ENCODE data around the gene CPNE5. TPM values are rescaled to one million over a fixed set of nuclear protein-coding genes. Genes with fewer than 3 reads are reported as not detected.

The CPNE5 gene
- total RNA-seq, 1 donor from 2014 or later = 2.3 TPM

- Histone ChIP-seq H3K9me3 (no peaks in the 10 kb centered on the region), H3K27me3 (no peaks in the 10 kb centered on the region), H3K4me3 (no peak overlapping the region), H3K4me1 (no peaks in the 10 kb centered on the region), H3K36me3 (no peaks in the 10 kb centered on the region), H3K27ac (no peak overlapping the region)
- DNase-seq (no peak), ATAC-seq (no peak)
- TF ChIP-seq, protein P1, sequence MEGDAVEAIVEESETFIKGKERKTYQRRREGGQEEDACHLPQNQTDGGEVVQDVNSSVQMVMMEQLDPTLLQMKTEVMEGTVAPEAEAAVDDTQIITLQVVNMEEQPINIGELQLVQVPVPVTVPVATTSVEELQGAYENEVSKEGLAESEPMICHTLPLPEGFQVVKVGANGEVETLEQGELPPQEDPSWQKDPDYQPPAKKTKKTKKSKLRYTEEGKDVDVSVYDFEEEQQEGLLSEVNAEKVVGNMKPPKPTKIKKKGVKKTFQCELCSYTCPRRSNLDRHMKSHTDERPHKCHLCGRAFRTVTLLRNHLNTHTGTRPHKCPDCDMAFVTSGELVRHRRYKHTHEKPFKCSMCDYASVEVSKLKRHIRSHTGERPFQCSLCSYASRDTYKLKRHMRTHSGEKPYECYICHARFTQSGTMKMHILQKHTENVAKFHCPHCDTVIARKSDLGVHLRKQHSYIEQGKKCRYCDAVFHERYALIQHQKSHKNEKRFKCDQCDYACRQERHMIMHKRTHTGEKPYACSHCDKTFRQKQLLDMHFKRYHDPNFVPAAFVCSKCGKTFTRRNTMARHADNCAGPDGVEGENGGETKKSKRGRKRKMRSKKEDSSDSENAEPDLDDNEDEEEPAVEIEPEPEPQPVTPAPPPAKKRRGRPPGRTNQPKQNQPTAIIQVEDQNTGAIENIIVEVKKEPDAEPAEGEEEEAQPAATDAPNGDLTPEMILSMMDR (IDR thresholded peaks at IDR 0.05) = no peak
- intact Hi-C loops (cut with DNase I) = no loop called here
Observed at GRCh38 chr6:36722879-36723278, 116.4 kb downstream of the CPNE5 start.

DNA sequence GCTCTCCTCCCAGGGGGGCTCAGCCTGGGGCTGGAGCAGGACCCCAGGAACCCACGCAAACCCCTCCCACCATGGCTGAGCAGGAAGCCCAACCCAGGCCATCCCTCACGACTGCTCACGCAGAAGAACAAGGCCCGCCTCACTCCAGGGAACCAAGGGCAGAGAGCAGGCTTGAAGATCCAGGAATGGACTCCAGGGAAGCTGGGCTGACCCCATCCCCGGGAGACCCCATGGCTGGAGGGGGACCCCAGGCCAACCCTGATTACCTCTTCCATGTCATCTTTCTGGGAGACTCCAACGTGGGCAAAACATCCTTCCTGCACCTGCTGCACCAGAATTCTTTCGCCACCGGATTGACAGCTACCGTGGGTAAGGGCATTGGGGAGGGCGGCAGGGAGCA is 116.9 kb downstream of the CPNE5 start:
- Histone ChIP-seq H3K27me3 (no peaks in the 10 kb centered on the region), H3K27ac (no peak overlapping the region), H3K4me1 (no peaks in the 10 kb centered on the region), H3K9me3 (no peaks in the 10 kb centered on the region), H3K4me3 (no peak overlapping the region), H3K36me3 (no peaks in the 10 kb centered on the region)
- intact Hi-C loops (cut with DNase I) = no loop called here
- TF ChIP-seq, protein P1 (IDR thresholded peaks at IDR 0.05) = no peak
- no peak for DNase-seq
- ATAC-seq = no peak

DNA sequence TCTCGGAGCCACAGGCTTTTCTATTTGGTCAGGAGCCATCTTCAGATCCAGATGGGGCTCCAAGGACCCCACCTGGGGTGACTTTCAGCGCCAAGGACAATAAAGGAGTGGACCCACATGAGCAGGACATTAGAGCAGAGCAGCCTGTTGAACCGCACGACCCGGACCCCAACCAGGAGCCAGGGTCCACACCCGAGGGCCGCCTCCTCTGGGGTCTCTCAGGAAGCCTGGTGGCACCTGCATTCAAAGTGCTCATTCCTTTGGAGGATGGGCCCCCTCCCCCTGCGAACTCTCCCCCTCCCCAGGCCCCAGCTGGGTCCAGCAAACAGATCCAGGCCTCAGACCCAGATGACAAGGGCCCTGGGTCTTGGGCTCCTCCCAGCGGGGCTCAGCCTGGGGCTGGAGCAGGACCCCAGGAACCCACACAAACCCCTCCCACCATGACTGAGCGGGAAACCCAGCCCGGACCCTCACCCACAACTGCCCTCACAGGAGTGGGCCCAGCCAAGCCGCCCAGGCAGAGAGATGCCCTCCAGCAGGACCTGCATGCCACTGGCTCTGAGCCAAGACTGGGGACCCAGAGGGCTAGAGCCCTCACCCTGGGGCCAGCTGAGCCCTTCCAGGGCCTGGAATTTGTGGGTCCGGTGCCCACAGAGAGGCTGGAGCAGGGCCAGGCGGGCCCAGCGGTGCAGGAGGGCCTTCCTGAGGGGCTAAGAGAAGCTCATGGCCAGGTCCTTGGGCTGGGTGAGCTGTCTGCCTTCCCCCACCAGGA is 117.7 kb downstream of the CPNE5 start:
- no peak overlapping the region for H3K4me3 ChIP-seq
- intact Hi-C loops (cut with DNase I) = no loop called here
- DNase-seq (peak; percentile 41), ATAC-seq (no peak)
- H3K9me3 ChIP-seq = no peaks in the 10 kb centered on the region
- TF ChIP-seq, protein P1 (IDR thresholded peaks at IDR 0.05) = no peak
- H3K36me3 ChIP-seq = no peaks in the 10 kb centered on the region
- H3K27me3 ChIP-seq = no peaks in the 10 kb centered on the region
- H3K4me1 ChIP-seq = no peaks in the 10 kb centered on the region
- H3K27ac ChIP-seq = no peak overlapping the region

DNA sequence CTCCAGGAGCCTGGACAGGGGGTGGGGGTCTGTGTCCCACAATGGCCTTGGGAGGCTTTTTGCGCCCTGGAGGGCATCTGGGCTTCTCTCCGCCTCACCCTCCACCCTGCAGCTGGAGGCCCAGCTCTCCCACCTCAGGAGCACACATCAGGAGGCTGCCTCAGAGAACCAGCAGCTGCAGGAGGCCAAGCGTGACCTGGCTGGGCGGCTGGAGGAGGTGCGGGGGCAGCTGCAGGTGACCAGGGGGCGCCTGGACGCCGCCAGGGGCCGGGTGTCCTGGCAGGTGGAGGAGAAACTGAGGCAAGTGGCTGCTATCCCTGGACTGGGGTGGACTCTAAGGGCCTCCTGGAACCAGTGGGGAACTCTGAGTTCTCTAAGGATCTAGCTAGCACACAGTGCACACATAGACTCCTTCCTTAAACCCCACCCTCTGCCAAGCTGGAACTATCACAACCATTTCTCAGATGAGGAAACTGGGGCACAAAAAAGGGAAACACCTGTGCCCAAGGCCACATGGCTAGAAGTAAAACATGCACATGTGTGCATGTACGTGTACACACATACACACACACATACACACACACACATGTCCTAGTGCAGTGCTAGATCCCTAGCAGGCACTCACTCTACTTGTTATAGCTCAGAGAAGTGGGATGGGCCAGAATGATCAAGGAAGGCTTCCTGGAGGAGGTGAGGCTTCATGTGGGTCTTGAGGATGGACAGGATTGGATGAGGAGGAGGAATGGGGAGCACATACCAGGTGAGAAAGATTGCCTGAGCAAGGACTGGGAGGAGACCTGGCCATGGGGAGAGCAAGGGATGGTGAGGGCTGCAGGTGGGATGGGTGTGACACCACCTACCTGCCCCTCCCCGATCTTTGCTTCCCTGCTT is 118.7 kb downstream of the CPNE5 start:
- ATAC-seq = no peak

DNA sequence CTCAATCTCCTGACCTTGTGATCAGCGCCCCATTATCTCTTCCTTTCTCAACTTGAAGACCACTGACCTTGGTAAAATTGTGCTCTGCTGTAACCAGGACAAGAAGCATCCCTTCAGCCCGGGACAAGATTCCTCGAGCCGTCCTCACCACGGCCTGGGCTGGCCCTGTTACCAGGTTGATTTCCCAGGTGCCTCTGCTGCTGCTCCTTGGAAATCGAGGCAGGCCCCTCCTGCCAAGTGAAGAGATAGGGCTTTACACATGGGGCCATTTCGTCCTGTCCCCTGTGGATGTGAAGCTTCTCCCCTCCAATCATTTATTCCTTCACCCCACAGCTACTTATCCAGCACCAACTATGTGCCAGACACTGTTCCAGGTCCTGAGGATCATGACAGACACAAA is 120.1 kb downstream of the CPNE5 start:
- DNase-seq (peak; percentile 33), ATAC-seq (no peak)
- Histone ChIP-seq H3K36me3 (no peaks in the 10 kb centered on the region), H3K4me1 (no peaks in the 10 kb centered on the region), H3K9me3 (no peaks in the 10 kb centered on the region), H3K4me3 (no peak overlapping the region), H3K27me3 (no peaks in the 10 kb centered on the region), H3K27ac (no peak overlapping the region)
- intact Hi-C loops (cut with DNase I) = no loop called here
- TF ChIP-seq, protein P1 (IDR thresholded peaks at IDR 0.05) = no peak

More for the DNA sequence above, 118.7 kb downstream of the CPNE5 start:
- Histone ChIP-seq H3K36me3 (no peaks in the 10 kb centered on the region), H3K27me3 (no peaks in the 10 kb centered on the region), H3K27ac (no peak overlapping the region), H3K4me1 (no peaks in the 10 kb centered on the region), H3K9me3 (no peaks in the 10 kb centered on the region), H3K4me3 (no peak overlapping the region)
- TF ChIP-seq, protein P1 (IDR thresholded peaks at IDR 0.05) = no peak
- peak; percentile 54 for DNase-seq
- intact Hi-C loops (cut with DNase I) = no loop called here
